K562 (cell line): ENCODE measurements around the gene TMEM53. TPM values are rescaled to one million over a fixed set of nuclear protein-coding genes. Genes with fewer than 3 reads are reported as not detected.

Experiments
- FOXK2 ChIP-seq, 2 experiments: fragments of 450-650 bp; IDR thresholded peaks in 1 of 2; conservative IDR thresholded peaks in 1 of 2; 2 replicates each; pipeline ENCODE4 v1.6.1; 2016; ENCODE audit warnings: low read depth in 2 of 2, mild to moderate bottlenecking in 1 of 2
- KLF6 ChIP-seq: fragments of 250-450 bp; sonication (Bioruptor Pico); IDR thresholded peaks from 2 replicates; pipeline ENCODE4 v1.4.0; 2020; ENCODE audit warnings: mild to moderate bottlenecking, moderate library complexity, borderline replicate concordance
- TCFL5 ChIP-seq: fragments of 250-450 bp; sonication (Bioruptor Pico); conservative IDR thresholded peaks from 2 replicates; pipeline ENCODE4 v1.6.1; 2021; ENCODE audit warnings: mild to moderate bottlenecking, moderate library complexity, matching md5 sums
- polyA plus RNA-seq, 8 experiments: library from polyadenylated mRNA; depleted of rRNA in 4 of 8; stranded (reverse) in 5 of 8; unstranded in 3 of 8; fragments of >200 nt; fragmentation: Nextera tagmentation in 2 of 8; fragmentation: Illumina TruSeq in 1 of 8; extraction: Ambion mirVana in 2 of 8; extraction: Trizol in 1 of 8; gene quantifications; 2 replicates each; pipeline versions ENCODE4 v1.2.1 to v1.2.3, GENCODE V29; 2011 to 2014; ENCODE audit warnings: inconsistent platforms in 1 of 8, missing spikeins in 1 of 8
- total RNA-seq, 7 experiments: library from RNA; depleted of rRNA in 6 of 7; stranded (reverse); fragments of >200 nt in 6 of 7; fragmentation: Illumina TruSeq in 2 of 7; extraction: Trizol in 2 of 7; gene quantifications; 2 replicates each; pipeline versions ENCODE4 v1.2.1 to v1.2.3, GENCODE V29; 2011 to 2021; ENCODE audit warnings: low replicate concordance in 1 of 7
- TF ChIP-seq, protein P1 (sequence below), 2 experiments: fragments of 450-650 bp in 1 of 2; IDR thresholded peaks; 2 replicates each; pipeline ENCODE4 v1.6.1; 2011 to 2017; ENCODE audit warnings: low read depth in 2 of 2, antibody characterized with exemption in 1 of 2, borderline replicate concordance in 1 of 2, low read length in 1 of 2, mild to moderate bottlenecking in 1 of 2, mixed read lengths in 1 of 2; ENCODE audit not compliant: control insufficient read depth in 1 of 2
- TF ChIP-seq, protein P2 (sequence below): fragments of 250-450 bp; sonication (Bioruptor Pico); IDR thresholded peaks from 2 replicates; pipeline ENCODE4 v1.4.0; 2020; ENCODE audit warnings: mild to moderate bottlenecking, moderate library complexity

TMEM53 gene
- total and polyA plus RNA-seq, 9 of the 15 experiments (the other 6 are each of a cell fraction or from before 2014, with no cell fraction given) = 0.23 to 3.7 (median 2.0) TPM

DNA sequence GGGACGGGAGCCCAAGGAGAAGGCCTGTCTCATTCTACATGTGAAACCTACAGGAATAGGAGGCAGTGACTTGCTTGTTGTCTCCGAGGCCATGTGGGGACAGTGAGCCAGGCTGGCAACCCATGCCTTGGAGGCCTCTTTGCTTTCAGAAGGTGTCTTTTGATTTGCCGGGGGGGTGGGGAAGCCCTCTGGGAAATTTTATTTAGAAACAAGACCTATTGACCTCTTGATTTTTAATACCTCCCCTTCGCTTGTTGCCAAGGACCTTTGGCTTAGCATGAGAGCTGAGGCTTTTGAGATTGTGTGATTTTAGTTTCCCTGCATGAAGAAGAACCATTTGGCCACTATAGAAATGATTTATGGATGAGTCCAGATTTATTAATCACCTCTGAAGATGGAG is 4.3 kb upstream of the TMEM53 start (continued):
- TF ChIP-seq, protein P1, sequence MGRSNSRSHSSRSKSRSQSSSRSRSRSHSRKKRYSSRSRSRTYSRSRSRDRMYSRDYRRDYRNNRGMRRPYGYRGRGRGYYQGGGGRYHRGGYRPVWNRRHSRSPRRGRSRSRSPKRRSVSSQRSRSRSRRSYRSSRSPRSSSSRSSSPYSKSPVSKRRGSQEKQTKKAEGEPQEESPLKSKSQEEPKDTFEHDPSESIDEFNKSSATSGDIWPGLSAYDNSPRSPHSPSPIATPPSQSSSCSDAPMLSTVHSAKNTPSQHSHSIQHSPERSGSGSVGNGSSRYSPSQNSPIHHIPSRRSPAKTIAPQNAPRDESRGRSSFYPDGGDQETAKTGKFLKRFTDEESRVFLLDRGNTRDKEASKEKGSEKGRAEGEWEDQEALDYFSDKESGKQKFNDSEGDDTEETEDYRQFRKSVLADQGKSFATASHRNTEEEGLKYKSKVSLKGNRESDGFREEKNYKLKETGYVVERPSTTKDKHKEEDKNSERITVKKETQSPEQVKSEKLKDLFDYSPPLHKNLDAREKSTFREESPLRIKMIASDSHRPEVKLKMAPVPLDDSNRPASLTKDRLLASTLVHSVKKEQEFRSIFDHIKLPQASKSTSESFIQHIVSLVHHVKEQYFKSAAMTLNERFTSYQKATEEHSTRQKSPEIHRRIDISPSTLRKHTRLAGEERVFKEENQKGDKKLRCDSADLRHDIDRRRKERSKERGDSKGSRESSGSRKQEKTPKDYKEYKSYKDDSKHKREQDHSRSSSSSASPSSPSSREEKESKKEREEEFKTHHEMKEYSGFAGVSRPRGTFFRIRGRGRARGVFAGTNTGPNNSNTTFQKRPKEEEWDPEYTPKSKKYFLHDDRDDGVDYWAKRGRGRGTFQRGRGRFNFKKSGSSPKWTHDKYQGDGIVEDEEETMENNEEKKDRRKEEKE (IDR thresholded peaks at IDR 0.05; ENCODE audit: borderline replicate concordance in 1 of 2, control insufficient read depth in 1 of 2, low read depth in 2 of 2, low read length in 1 of 2) = no peak
- no peak for TF ChIP-seq FOXK2 (conservative IDR thresholded peaks at IDR 0.05 in 1 of 2, IDR thresholded peaks at IDR 0.05 in 1 of 2; ENCODE audit: low read depth in 2 of 2)
- no peak for TF ChIP-seq KLF6 (CRISPR knock-in tag)
- no peak for TF ChIP-seq TCFL5
- TF ChIP-seq, protein P2, sequence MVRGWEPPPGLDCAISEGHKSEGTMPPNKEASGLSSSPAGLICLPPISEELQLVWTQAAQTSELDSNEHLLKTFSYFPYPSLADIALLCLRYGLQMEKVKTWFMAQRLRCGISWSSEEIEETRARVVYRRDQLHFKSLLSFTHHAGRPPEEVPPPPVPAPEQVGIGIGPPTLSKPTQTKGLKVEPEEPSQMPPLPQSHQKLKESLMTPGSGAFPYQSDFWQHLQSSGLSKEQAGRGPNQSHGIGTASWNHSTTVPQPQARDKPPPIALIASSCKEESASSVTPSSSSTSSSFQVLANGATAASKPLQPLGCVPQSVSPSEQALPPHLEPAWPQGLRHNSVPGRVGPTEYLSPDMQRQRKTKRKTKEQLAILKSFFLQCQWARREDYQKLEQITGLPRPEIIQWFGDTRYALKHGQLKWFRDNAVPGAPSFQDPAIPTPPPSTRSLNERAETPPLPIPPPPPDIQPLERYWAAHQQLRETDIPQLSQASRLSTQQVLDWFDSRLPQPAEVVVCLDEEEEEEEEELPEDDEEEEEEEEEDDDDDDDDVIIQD (CRISPR knock-in tag) = no peak
- TF ChIP-seq, all 486 proteins: peak for 0
